Activated CD4-positive, CD25-positive, alpha-beta regulatory T cell (primary cell): Measurements from ENCODE around the gene ZMYND19.
"Not testable (repeated sequence)": the region's sequence is repeated elsewhere in the genome, so short reads cannot be mapped to it uniquely, and the experiment has no call there.

Source experiments
- DNase-seq, 4 experiments: peaks; one replicate each; lab custom pipeline; 2025; lab: John Stamatoyannopoulos, UW

The ZMYND19 gene

GRCh38 chr9:137556069-137556838, 34.1 kb downstream of the ZMYND19 start:
- DNase-seq, result no peak

- no peak for DNase-seq
Measured at GRCh38 chr9:137555179-137555578, 35.1 kb downstream of the ZMYND19 start.

- DNase-seq, result no peak
Measured at GRCh38 chr9:137554349-137554748, 36.0 kb downstream of the ZMYND19 start.

- DNase-seq, result not testable (repeated sequence)
Measured at GRCh38 chr9:137553654-137554053, 36.7 kb downstream of the ZMYND19 start.

- DNase-seq, result no peak
Measured at GRCh38 chr9:137552022-137552768, 38.1 kb downstream of the ZMYND19 start.

GRCh38 chr9:137551264-137552021, 38.9 kb downstream of the ZMYND19 start, which contains the start of gene MRPL41:
MRPL41 (plus strand) TSS chr9:137551879; CDS start chr9:137552082, 203 bp downstream.
- DNase-seq, result peak; percentile 82 to 89 (median 84)

GRCh38 chr9:137550958-137551263, 39.4 kb downstream of the ZMYND19 start:
- DNase-seq, result peak in 1 of 4 experiments; percentile 38

GRCh38 chr9:137550231-137550621, 40.1 kb downstream of the ZMYND19 start, which contains the start of gene PNPLA7:
PNPLA7 (minus strand) TSS chr9:137550402; CDS start chr9:137550197, 205 bp downstream.
- DNase-seq, result peak in 1 of 4 experiments; percentile 25

GRCh38 chr9:137547687-137548543, 42.4 kb downstream of the ZMYND19 start:
- no peak for DNase-seq

- DNase-seq, result no peak
Measured at GRCh38 chr9:137545123-137545522, 45.2 kb downstream of the ZMYND19 start.

GRCh38 chr9:137544176-137544760, 46.0 kb downstream of the ZMYND19 start:
- DNase-seq, result no peak

- no peak for DNase-seq
Measured at GRCh38 chr9:137543237-137543963, 46.9 kb downstream of the ZMYND19 start.

GRCh38 chr9:137542486-137542885, 47.8 kb downstream of the ZMYND19 start:
- DNase-seq, result no peak

- DNase-seq, result no peak
Measured at GRCh38 chr9:137540536-137540935, 49.8 kb downstream of the ZMYND19 start.

GRCh38 chr9:137538058-137538457, 52.3 kb downstream of the ZMYND19 start:
- no peak for DNase-seq

GRCh38 chr9:137536594-137537131, 53.6 kb downstream of the ZMYND19 start:
- DNase-seq, result not testable (repeated sequence)

- DNase-seq, result no peak
Measured at GRCh38 chr9:137535120-137535428, 55.2 kb downstream of the ZMYND19 start.

GRCh38 chr9:137534256-137535119, 55.8 kb downstream of the ZMYND19 start:
- no peak for DNase-seq

GRCh38 chr9:137532891-137533468, 57.3 kb downstream of the ZMYND19 start:
- not testable (repeated sequence) for DNase-seq
